Neural progenitor cell (in vitro differentiated cells): ENCODE results near the gene ABAT. TPM values are rescaled to one million over a fixed set of nuclear protein-coding genes. Genes with fewer than 3 reads are reported as not detected.

Experiments used
- DNase-seq: peaks from one replicate; pipeline ENCODE4 v3.0.0-alpha.2; 2016; ENCODE audit warnings: low spot score
- H2AFZ ChIP-seq: fragments of 200-600 bp; sonication (generic); replicated peaks from 2 replicates; pipeline ENCODE4 v1.6.1; 2016; ENCODE audit warnings: antibody characterized with exemption
- H3F3A ChIP-seq: fragments of 200-600 bp; sonication (generic); 2 replicates; pipeline ENCODE4 v1.6.1; 2016; ENCODE audit warnings: antibody characterized with exemption, low read depth
- H3K27ac ChIP-seq: fragments of 200-600 bp; sonication (generic); 2 replicates; pipeline ENCODE4 v1.5.1; 2016; ENCODE audit warnings: mild to moderate bottlenecking
- H3K27me3 ChIP-seq: fragments of 200-600 bp; sonication (generic); 2 replicates; pipeline ENCODE4 v1.6.1; 2016; ENCODE audit warnings: mild to moderate bottlenecking, moderate library complexity
- H3K36me3 ChIP-seq: fragments of 200-600 bp; sonication (generic); 2 replicates; pipeline ENCODE4 v1.5.1; 2016
- H3K4me1 ChIP-seq: fragments of 200-600 bp; sonication (generic); 2 replicates; pipeline ENCODE4 v1.6.1; 2016; ENCODE audit warnings: mixed run types
- H3K4me2 ChIP-seq: fragments of 200-600 bp; sonication (generic); 2 replicates; pipeline ENCODE4 v1.6.1; 2016
- H3K4me3 ChIP-seq: fragments of 200-600 bp; sonication (generic); 2 replicates; pipeline ENCODE4 v1.5.1; 2016
- H3K79me2 ChIP-seq: fragments of 200-600 bp; sonication (generic); 2 replicates; pipeline ENCODE4 v1.6.1; 2016; ENCODE audit warnings: low read depth
- H3K9ac ChIP-seq: fragments of 200-600 bp; sonication (generic); 2 replicates; pipeline ENCODE4 v1.6.1; 2016
- H3K9me3 ChIP-seq: fragments of 200-600 bp; sonication (generic); 2 replicates; pipeline ENCODE4 v1.5.1; 2016; ENCODE audit warnings: low read depth
- H4K20me1 ChIP-seq: fragments of 200-600 bp; sonication (generic); 2 replicates; pipeline ENCODE4 v1.6.1; 2016; ENCODE audit warnings: low read depth
- H3K27ac Mint-ChIP-seq: 3 replicates; pipeline ENCODE4 v1.8.0; 2021; ENCODE audit warnings: mixed read lengths
- H3K27me3 Mint-ChIP-seq: 2 replicates; pipeline ENCODE4 v1.8.0; 2022; ENCODE audit warnings: low read depth, mild to moderate bottlenecking, inconsistent platforms, moderate library complexity, mixed read lengths; ENCODE audit not compliant: insufficient read depth
- H3K36me3 Mint-ChIP-seq: 3 replicates; pipeline ENCODE4 v1.8.0; 2021; ENCODE audit warnings: mixed read lengths
- H3K4me1 Mint-ChIP-seq: 3 replicates; pipeline ENCODE4 v1.8.0; 2021; ENCODE audit warnings: mixed read lengths
- H3K4me3 Mint-ChIP-seq: 3 replicates; pipeline ENCODE4 v1.8.0; 2021; ENCODE audit warnings: mild to moderate bottlenecking, moderate library complexity, mixed read lengths
- H3K9me3 Mint-ChIP-seq: 3 replicates; pipeline ENCODE4 v1.8.0; 2020; ENCODE audit warnings: mixed read lengths
- EZH2 ChIP-seq: fragments of 200-600 bp; sonication (generic); IDR thresholded peaks from 2 replicates; pipeline ENCODE4 v1.6.1; 2017; ENCODE audit warnings: antibody characterized with exemption, mild to moderate bottlenecking, moderate library complexity
- EZH2phosphoT487 ChIP-seq: fragments of 200-600 bp; sonication (generic); IDR thresholded peaks from 2 replicates; pipeline ENCODE4 v1.6.1; 2017; ENCODE audit warnings: antibody characterized with exemption
- total RNA-seq: library from RNA; depleted of rRNA; stranded (reverse); fragments of >200 nt; gene quantifications from 2 replicates; pipeline ENCODE4 v1.2.3, GENCODE V29; 2015; ENCODE audit warnings: low replicate concordance
- TF ChIP-seq, protein P1 (sequence below): fragments of 200-600 bp; sonication (generic); IDR thresholded peaks from 2 replicates; pipeline ENCODE4 v1.5.1; 2017; ENCODE audit warnings: antibody characterized with exemption, mild to moderate bottlenecking

The ABAT gene
- total RNA-seq, 1 donor from 2014 or later, result 7.3 TPM

DNA sequence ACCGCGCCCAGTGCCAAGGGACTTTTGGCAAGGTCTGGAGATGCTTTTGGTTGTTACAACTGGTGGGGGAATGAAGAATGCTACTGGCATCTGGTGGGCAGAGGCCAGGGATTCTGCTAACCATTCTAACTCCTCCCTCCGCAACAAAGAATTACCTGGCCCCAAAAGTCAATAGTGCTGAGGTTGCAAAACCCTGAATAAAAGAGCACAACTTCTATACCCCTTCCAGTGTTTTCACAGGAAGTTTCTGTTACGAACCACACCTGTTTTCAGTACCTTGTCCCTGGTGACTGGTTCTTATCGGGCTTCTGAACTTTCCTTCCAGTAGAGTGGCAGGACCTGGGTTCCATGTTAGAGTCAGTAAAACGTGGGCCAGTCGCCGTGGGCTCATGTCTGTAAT lies 17.3 kb downstream of the ABAT start:
- no peaks in the 10 kb centered on the region for H3K4me1 ChIP-seq

GRCh38 chr16:8694795-8695728 lies 20.6 kb downstream of the ABAT start:
- DNase-seq, result no peak
- no peaks in the 10 kb centered on the region for H3K79me2 ChIP-seq
- H3K4me3 Mint-ChIP-seq, result no peak overlapping the region
- H3K4me1 Mint-ChIP-seq, result peaks cover 21% of the 10 kb centered on the region
- no peak overlapping the region for H3K27ac ChIP-seq
- H3K9me3 ChIP-seq, result no peaks in the 10 kb centered on the region
- no peaks in the 10 kb centered on the region for H3K27me3 Mint-ChIP-seq
- H3K9ac ChIP-seq, result no peak overlapping the region
- peaks cover 4% of the 10 kb centered on the region for H3K36me3 Mint-ChIP-seq
- H3K9me3 Mint-ChIP-seq, result peaks cover 11% of the 10 kb centered on the region
- H3K27me3 ChIP-seq, result no peaks in the 10 kb centered on the region
- no peaks in the 10 kb centered on the region for H3F3A ChIP-seq
- no peaks in the 10 kb centered on the region for H3K36me3 ChIP-seq
- H3K4me3 ChIP-seq, result no peak overlapping the region
- H3K4me2 ChIP-seq, result no peak overlapping the region
- TF ChIP-seq EZH2phosphoT487, result no peak
- TF ChIP-seq, protein P1, sequence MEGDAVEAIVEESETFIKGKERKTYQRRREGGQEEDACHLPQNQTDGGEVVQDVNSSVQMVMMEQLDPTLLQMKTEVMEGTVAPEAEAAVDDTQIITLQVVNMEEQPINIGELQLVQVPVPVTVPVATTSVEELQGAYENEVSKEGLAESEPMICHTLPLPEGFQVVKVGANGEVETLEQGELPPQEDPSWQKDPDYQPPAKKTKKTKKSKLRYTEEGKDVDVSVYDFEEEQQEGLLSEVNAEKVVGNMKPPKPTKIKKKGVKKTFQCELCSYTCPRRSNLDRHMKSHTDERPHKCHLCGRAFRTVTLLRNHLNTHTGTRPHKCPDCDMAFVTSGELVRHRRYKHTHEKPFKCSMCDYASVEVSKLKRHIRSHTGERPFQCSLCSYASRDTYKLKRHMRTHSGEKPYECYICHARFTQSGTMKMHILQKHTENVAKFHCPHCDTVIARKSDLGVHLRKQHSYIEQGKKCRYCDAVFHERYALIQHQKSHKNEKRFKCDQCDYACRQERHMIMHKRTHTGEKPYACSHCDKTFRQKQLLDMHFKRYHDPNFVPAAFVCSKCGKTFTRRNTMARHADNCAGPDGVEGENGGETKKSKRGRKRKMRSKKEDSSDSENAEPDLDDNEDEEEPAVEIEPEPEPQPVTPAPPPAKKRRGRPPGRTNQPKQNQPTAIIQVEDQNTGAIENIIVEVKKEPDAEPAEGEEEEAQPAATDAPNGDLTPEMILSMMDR, result no peak
- no peak for TF ChIP-seq EZH2
- no peaks in the 10 kb centered on the region for H3K4me1 ChIP-seq
- H4K20me1 ChIP-seq, result no peaks in the 10 kb centered on the region
- peak overlapping the region; percentile 87 for H3K27ac Mint-ChIP-seq
- H2AFZ ChIP-seq, result no peak overlapping the region

More for the DNA sequence above, 17.3 kb downstream of the ABAT start:
- Histone ChIP-seq H3K9me3 (peaks cover 6% of the 10 kb centered on the region), H3K79me2 (no peaks in the 10 kb centered on the region), H3K27ac (no peak overlapping the region), H3K9ac (no peak overlapping the region), H3K4me3 (no peak overlapping the region), H3K4me2 (no peak overlapping the region), H3F3A (no peaks in the 10 kb centered on the region), H2AFZ (no peak overlapping the region), H4K20me1 (peaks cover 12% of the 10 kb centered on the region), H3K27me3 (peaks cover 24% of the 10 kb centered on the region), H3K36me3 (no peaks in the 10 kb centered on the region)
- TF ChIP-seq EZH2, result no peak
- TF ChIP-seq, protein P1, result no peak
- TF ChIP-seq EZH2phosphoT487, result no peak
- DNase-seq, result no peak
- Mint-ChIP-seq H3K36me3 (peaks cover 15% of the 10 kb centered on the region), H3K27me3 (peaks cover 2% of the 10 kb centered on the region), H3K9me3 (peaks cover 26% of the 10 kb centered on the region), H3K4me1 (peaks cover 17% of the 10 kb centered on the region), H3K27ac (peak overlapping the region; percentile 10), H3K4me3 (no peak overlapping the region)

GRCh38 chr16:8696880-8697279 lies 22.5 kb downstream of the ABAT start:
- peaks cover under 1% of the 10 kb centered on the region for H3K36me3 Mint-ChIP-seq
- no peaks in the 10 kb centered on the region for H3K9me3 Mint-ChIP-seq
- Histone ChIP-seq H3K36me3 (no peaks in the 10 kb centered on the region), H3K79me2 (no peaks in the 10 kb centered on the region), H3K9me3 (no peaks in the 10 kb centered on the region), H3K4me2 (no peak overlapping the region), H3K27ac (no peak overlapping the region), H3K4me3 (no peak overlapping the region), H4K20me1 (no peaks in the 10 kb centered on the region), H3F3A (no peaks in the 10 kb centered on the region), H3K27me3 (no peaks in the 10 kb centered on the region), H2AFZ (no peak overlapping the region), H3K4me1 (no peaks in the 10 kb centered on the region), H3K9ac (no peak overlapping the region)
- no peak for DNase-seq
- peaks cover 25% of the 10 kb centered on the region for H3K4me1 Mint-ChIP-seq
- H3K27me3 Mint-ChIP-seq, result no peaks in the 10 kb centered on the region
- TF ChIP-seq EZH2 (no peak), EZH2phosphoT487 (no peak)
- TF ChIP-seq, protein P1, result no peak
- no peak overlapping the region for H3K27ac Mint-ChIP-seq
- no peak overlapping the region for H3K4me3 Mint-ChIP-seq
